HL-60/S4 treated with phorbol 12-myristate 13-acetate at 8.2 ng/mL for 4 days and 3 days (cell line): Measurements from ENCODE around the gene SMCO1.
"Not testable (repeated sequence)": the region's sequence is repeated elsewhere in the genome, so short reads cannot be mapped to it uniquely, and the experiment has no call there.

ENCODE experiments used
- in situ Hi-C: fragments of 300-500 bp; cut with MboI; formaldehyde crosslinking; loops from 2 replicates; pipeline ENCODE4 v1.15.0; 2022; ENCODE audit warnings: low sequenced_read_pairs

SMCO1 gene

DNA sequence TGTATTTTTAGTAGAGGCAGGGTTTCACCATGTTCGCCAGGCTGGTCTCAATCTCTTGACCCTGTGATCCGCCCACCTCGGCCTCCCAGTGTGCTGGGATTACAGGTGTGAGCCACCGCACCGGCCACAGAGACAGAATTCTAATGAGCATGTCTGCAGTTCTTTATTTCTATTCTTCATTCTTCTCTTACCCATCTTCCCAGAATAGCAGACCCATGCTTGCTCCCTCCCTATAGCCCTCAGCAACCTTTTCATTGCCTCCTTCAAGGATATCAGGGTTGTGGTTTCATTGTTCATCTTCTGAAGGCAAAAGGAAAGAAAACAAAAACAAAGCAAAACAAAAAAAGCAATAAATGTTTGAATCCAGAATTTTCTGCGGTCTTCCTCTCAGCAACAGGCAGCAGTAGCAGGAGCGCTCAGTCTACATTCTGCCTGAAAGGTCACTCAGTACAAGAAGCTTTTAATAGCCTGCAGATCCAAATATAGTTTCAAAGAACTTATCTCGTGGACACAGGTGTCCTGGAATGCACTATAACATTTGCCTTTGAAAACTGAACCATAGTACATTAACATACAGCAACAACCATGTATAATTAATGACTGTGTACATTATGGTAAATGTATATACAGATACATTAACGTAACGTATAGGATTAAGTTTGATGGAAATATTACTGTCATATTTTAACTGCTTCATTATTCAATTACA, at the start of gene SMCO1:
SMCO1 (minus strand) TSS at position 434 of the 709 bp plus-strand sequence; CDS start at position 297, 137 bp downstream.
- in situ Hi-C loops, result loop anchor here (25.0 kb wide), 1 partner anchor 453 kb away; no protein-coding TSS in a partner anchor

- in situ Hi-C loops, result no loop called here
These were observed 48.6 kb upstream of the SMCO1 start for GRCh38 chr3:196563721-196564225.

- in situ Hi-C loops, result no loop called here
These were observed 44.7 kb upstream of the SMCO1 start for GRCh38 chr3:196559826-196560225.

- in situ Hi-C loops, result no loop called here
These were observed 43.3 kb upstream of the SMCO1 start for GRCh38 chr3:196558476-196558875.

- in situ Hi-C loops, result no loop called here
These were observed 42.1 kb upstream of the SMCO1 start for GRCh38 chr3:196557236-196557635.

DNA sequence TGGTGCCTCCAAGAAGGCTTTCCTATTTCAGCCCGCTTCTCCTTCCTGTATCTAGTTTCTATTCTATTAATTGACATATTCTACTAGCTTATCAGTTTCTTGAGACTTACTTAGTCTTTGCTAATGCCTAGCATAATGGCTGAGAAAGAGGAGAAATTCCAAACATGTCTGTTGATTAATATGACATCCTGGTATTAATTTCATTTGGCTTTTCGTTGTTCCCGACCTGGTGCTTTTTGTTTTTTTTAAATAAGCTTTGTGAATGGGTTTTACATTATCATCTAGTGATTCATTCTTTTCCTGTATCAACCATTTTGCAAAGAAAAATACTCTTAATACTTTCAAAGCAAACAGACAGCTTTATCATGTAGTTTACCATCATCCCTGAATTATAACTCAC, 40.1 kb upstream of the SMCO1 start:
- in situ Hi-C loops, result no loop called here

DNA sequence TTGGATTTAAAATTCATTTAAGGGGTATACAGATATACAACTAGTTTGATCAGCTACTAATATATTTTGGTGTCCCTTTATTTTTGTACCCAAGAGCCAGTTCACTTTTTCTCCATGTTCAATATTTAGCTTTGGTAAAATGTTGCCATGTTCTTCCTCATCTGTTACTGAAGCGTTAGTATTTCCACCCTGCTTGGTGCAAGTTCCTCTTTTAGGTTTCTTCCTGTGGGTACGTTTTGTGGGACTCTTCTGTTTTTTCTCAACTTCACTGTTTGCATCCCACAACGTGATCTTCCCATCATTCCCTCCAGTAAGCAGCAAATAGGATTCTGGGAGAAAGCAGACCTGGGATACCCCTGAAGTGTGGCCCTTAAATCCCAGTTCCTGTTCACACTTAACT, 39.1 kb upstream of the SMCO1 start:
- in situ Hi-C loops, result no loop called here

DNA sequence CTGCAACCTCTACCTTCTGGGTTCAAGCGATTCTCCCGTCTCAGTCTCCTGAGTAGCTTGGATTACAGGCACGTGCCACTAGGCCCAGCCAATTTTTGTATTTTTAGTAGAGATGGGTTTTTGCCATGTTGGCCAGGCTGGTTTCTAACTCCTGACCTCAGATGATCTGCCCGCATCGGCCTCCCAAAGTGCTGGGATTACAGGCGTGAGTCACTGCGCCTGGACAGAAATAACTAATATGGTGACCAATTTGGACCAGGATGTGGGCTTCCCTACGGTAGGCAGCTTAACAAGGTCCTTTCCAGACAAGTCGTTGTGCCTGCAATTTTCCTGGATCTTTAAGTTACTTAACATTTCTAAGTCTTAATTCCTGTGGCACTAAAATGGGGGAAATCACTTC, 38.4 kb upstream of the SMCO1 start:
- in situ Hi-C loops, result no loop called here

GRCh38 chr3:196552253-196552652, 37.1 kb upstream of the SMCO1 start:
- in situ Hi-C loops, result no loop called here

DNA sequence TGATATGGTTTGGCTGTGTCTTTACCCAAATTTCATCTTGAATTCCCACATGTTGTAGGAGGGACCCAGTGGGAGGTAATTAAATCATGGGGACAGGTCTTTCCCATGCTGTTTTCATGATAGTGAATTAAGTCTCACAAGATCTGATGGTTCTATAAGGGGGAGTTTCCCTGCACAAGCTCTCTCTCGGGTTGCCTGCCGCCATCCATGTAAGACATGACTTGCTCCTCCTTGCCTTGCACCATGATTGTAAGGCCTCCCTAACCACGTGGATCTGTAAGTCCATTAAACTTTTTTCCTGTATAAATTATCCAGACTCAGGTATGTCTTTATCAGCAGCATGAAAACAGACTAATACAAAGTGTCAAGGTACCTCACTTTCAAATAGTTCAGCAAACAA, 35.0 kb upstream of the SMCO1 start:
- in situ Hi-C loops, result not testable (repeated sequence)

- in situ Hi-C loops, result not testable (repeated sequence)
These were observed 34.2 kb upstream of the SMCO1 start for GRCh38 chr3:196549312-196549711.

GRCh38 chr3:196547067-196547466, 31.9 kb upstream of the SMCO1 start:
- in situ Hi-C loops, result no loop called here

DNA sequence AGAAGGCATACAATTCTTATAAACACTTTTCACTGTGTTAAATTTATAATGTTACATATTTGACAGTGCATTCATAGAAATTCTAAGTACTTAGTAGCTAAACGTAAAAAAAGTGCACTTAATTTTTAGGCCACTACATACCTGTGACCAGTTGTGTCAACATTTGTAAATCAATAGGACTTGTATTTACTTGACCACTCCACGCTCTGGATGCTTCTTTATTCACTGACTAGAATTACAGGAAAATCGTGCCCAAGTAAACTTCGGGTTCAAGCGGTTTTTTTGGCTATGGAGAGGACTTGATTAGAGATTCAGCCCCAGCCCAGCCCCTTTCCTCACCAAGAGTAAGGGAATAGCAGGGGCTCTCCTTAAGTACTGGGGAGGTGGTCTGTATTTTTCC, 31.4 kb upstream of the SMCO1 start:
- in situ Hi-C loops, result no loop called here

- in situ Hi-C loops, result no loop called here
These were observed 29.4 kb upstream of the SMCO1 start for GRCh38 chr3:196544491-196544992.

DNA sequence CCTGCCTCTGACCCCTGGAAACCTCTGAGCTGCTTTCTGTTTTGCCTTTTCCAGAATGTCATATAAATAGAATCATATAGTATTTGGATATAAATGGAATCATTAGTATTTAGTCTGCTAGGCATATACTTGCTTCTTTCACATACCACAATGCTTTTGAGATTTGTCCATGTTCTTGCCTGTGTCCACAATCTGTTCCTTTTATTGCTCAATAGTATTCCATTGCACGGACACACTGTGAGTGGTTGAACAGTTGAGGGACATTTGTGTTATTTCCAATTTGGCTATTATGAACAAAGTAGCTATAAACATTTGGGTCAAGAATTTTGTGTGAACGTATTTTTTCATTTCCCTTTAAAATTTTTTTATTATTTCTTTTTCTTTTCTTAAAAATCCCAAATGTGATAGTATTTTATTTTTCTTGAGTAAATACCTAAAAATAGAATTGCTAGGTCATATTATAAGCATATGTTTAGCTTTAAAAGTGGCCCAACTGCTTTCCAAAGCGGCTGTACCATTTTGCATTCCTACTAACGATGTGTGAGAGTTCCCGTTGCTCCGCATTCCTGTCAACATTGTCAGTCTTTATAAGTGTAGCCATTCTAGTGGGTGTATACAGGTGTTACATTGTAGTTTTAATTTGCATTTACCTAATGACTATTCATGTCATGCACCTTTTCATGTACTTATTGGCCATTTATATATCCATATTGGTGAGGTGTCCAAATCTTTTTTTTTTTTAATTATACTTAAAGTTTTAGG, 26.7 kb upstream of the SMCO1 start:
- in situ Hi-C loops, result no loop called here

DNA sequence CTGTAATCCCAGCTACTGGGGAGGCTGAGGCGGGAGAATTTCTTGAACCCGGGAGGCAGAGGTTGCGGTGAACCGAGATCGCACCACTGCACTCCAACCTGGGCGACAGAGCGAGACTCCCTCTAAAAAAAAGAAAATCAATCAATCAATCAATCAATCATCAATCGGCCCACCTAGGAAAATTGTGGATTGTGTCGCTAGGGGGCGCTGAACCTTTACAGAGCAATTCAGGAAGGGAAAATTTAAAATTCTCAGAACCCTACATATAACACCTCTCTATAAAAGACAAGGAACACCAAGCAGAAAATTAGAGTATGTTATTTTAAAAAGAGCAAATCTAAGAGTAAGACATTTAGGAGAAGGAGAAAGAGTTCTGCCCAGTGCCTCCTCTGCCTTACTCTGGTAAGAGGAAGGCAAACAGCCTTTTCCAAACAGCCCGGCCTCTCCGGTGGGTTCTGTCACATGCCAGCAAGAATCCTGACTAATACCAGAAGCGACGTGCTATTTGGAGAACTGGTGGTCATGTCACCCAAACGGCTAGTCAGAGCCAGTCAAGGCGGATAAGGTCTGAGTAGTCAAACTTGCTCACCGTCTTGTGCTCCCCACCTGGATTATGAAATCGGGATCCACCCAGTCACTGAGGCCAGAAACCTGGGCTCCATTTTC, 22.3 kb upstream of the SMCO1 start:
- in situ Hi-C loops, result no loop called here

DNA sequence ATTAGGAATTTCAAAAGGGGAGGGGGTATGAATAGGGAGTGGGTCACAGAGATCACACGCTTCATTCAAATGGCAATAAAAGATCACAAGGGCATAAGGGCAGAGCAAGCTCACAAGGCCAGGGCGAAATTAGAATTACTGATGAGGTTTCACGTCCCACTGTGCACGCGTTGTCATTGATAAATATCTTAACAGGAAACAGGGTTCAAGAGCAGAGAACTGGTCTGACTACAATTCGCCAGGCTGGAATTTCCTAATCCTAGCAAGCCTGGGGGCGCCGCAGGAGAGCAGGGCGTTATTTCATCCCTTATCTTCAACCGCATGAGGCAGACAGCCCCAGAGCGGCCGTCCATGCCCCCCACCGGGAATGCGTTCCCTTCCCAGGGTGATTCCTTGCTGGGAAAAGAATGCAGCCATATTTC, 18.1 kb upstream of the SMCO1 start:
- in situ Hi-C loops, result no loop called here

GRCh38 chr3:196531418-196531817, 16.3 kb upstream of the SMCO1 start:
- in situ Hi-C loops, result no loop called here

DNA sequence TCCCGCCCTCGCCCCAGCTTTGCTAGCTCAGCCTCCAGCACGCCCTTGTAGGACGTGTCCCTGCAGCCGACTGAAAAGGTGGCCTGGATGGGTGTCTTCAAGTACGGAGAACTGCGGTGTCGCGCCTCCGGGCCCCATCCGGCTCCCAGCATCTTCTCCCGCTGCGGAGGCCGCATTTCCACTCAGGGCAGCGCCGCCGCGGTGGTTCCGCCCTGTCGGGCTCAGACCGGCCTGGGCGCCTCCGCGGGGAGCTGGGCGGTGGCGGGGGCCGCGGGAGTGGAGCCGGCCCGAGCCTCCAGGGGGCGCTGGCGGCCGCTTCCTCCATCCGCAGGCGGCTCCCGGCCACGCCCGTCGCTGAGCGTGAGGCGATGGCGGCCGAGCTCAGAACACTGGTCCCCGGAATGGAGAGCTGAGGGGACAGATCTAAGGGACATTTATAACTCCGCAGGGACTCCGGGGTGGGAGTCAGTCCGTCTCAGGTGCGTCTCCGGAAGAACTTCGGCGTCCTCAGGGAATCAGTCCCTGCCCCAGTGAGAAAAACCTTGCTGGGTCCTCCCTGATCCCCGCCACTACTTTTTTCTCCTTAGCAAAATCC, 13.6 kb upstream of the SMCO1 start:
- in situ Hi-C loops, result no loop called here

GRCh38 chr3:196525141-196525540, 10.0 kb upstream of the SMCO1 start:
- in situ Hi-C loops, result no loop called here

- in situ Hi-C loops, result loop anchor here (5.0 to 25.0 kb wide), 2 partner anchors 272 to 462 kb away; no protein-coding TSS in a partner anchor
These were observed 9.4 kb upstream of the SMCO1 start for GRCh38 chr3:196524527-196524926.
